IMR-90 (cell line): Measurements from ENCODE around the gene KLK5. TPM values are rescaled to one million over a fixed set of nuclear protein-coding genes. Genes with fewer than 3 reads are reported as not detected.

Experiments used
- ATAC-seq: fragments of 200-7000 bp; cut with Tn5 transposase; 2 replicates; pipeline ENCODE4 v1.9.1; 2020; ENCODE audit warnings: low read depth, mild to moderate bottlenecking, moderate library complexity
- BruUV-seq: library from RNA; stranded (reverse); fragments of 400-500 nt; replicated peaks from 2 replicates; lab custom pipeline; 2021; lab: Mats Ljungman, UMichigan
- CTCF ChIA-PET: fragments of 300-600 bp; formaldehyde crosslinking; extraction: SDS; loops from one replicate; lab custom pipeline; 2021; ENCODE audit warnings: antibody characterized with exemption; lab: Yijun Ruan, JAX
- POLR2A ChIA-PET: fragments of 300-600 bp; sonication (Branson Sonifier 250); formaldehyde crosslinking; loops from one replicate; lab custom pipeline; 2022; ENCODE audit warnings: antibody characterized with exemption; ENCODE audit not compliant: unreplicated experiment; lab: Charles Lee
- DNase-seq: peaks from one replicate; pipeline ENCODE4 v3.0.0; 2013
- H2AFZ ChIP-seq: replicated peaks from 2 replicates; pipeline ENCODE3; 2013; ENCODE audit warnings: low read length, mild to moderate bottlenecking; ENCODE audit not compliant: poor library complexity
- H2AK5ac ChIP-seq: 2 replicates; pipeline ENCODE4 v1.6.1; 2013; ENCODE audit warnings: low read depth, low read length, inconsistent platforms
- H2AK9ac ChIP-seq: replicated peaks from 2 replicates; pipeline ENCODE3; 2013; ENCODE audit warnings: mild to moderate bottlenecking, low read depth, low read length, moderate library complexity; ENCODE audit not compliant: poor library complexity
- H2BK120ac ChIP-seq: 2 replicates; pipeline ENCODE4 v1.6.1; 2013; ENCODE audit warnings: low read depth, low read length, inconsistent platforms
- H2BK15ac ChIP-seq: 3 replicates; pipeline ENCODE4 v1.6.1; 2013; ENCODE audit warnings: low read depth, low read length, inconsistent platforms
- H2BK20ac ChIP-seq: 2 replicates; pipeline ENCODE4 v1.6.1; 2013; ENCODE audit warnings: low read depth, mild to moderate bottlenecking, inconsistent platforms, low read length, moderate library complexity
- H2BK5ac ChIP-seq: 2 replicates; pipeline ENCODE4 v1.6.1; 2013; ENCODE audit warnings: mild to moderate bottlenecking, low read depth, low read length, inconsistent platforms; ENCODE audit not compliant: poor library complexity, severe bottlenecking
- H3K14ac ChIP-seq: replicated peaks from 2 replicates; pipeline ENCODE4 v1.6.1; 2013; ENCODE audit warnings: low read depth, low read length, inconsistent platforms
- H3K18ac ChIP-seq: 2 replicates; pipeline ENCODE4 v1.6.1; 2013; ENCODE audit warnings: low read depth, low read length, control low read depth
- H3K23ac ChIP-seq: 2 replicates; pipeline ENCODE4 v1.6.1; 2013; ENCODE audit warnings: low read depth, low read length, inconsistent platforms
- H3K27ac ChIP-seq: 2 replicates; pipeline ENCODE4 v1.5.1; 2013; ENCODE audit warnings: mild to moderate bottlenecking, control low read depth, low read length; ENCODE audit not compliant: insufficient read depth
- H3K27me3 ChIP-seq: 2 replicates; pipeline ENCODE4 v1.6.1; 2013; ENCODE audit warnings: low read length; ENCODE audit not compliant: control insufficient read depth, insufficient read depth
- H3K36me3 ChIP-seq: 2 replicates; pipeline ENCODE4 v1.6.1; 2013; ENCODE audit warnings: low read length, mixed read lengths; ENCODE audit not compliant: control insufficient read depth, insufficient read depth
- H3K4ac ChIP-seq: 2 replicates; pipeline ENCODE4 v1.6.1; 2013; ENCODE audit warnings: low read depth, low read length, inconsistent platforms
- H3K4me1 ChIP-seq: 2 replicates; pipeline ENCODE4 v1.6.1; 2013; ENCODE audit warnings: low read length, mixed read lengths; ENCODE audit not compliant: control insufficient read depth, insufficient read depth
- H3K4me2 ChIP-seq: 2 replicates; pipeline ENCODE4 v1.6.1; 2013; ENCODE audit warnings: low read depth, mild to moderate bottlenecking, control low read depth, low read length, moderate library complexity
- H3K4me3 ChIP-seq: 2 replicates; pipeline ENCODE4 v1.5.1; 2013; ENCODE audit warnings: low read depth, mild to moderate bottlenecking, control low read depth, low read length, moderate library complexity; ENCODE audit not compliant: insufficient read depth
- H3K56ac ChIP-seq: 2 replicates; pipeline ENCODE4 v1.6.1; 2013; ENCODE audit warnings: low read length, inconsistent platforms; ENCODE audit not compliant: insufficient read depth; ENCODE audit errors: extremely low read depth
- H3K79me1 ChIP-seq, 2 experiments: 2 replicates each; pipeline ENCODE4 v1.6.1; 2013; ENCODE audit warnings: low read length in 2 of 2, inconsistent platforms in 1 of 2, low read depth in 1 of 2
- H3K9ac ChIP-seq: 2 replicates; pipeline ENCODE4 v1.6.1; 2013; ENCODE audit warnings: low read depth, low read length, control low read depth
- H3K9me1 ChIP-seq: 2 replicates; pipeline ENCODE4 v1.6.1; 2013; ENCODE audit warnings: low read length, inconsistent platforms; ENCODE audit not compliant: insufficient read depth
- H3K9me3 ChIP-seq: 2 replicates; pipeline ENCODE4 v1.6.1; 2013; ENCODE audit warnings: low read length; ENCODE audit not compliant: control insufficient read depth, insufficient read depth
- H4K20me1 ChIP-seq: 2 replicates; pipeline ENCODE4 v1.6.1; 2013; ENCODE audit warnings: low read length, inconsistent platforms; ENCODE audit not compliant: insufficient read depth
- H4K5ac ChIP-seq: 2 replicates; pipeline ENCODE4 v1.6.1; 2013; ENCODE audit warnings: mild to moderate bottlenecking, low read depth, low read length, control low read depth
- H4K8ac ChIP-seq, 2 experiments: 2 replicates each; pipeline ENCODE4 v1.6.1; 2013; ENCODE audit warnings: low read depth in 2 of 2, low read length in 2 of 2, control low read depth in 1 of 2, inconsistent platforms in 1 of 2
- H4K91ac ChIP-seq: 2 replicates; pipeline ENCODE4 v1.6.1; 2013; ENCODE audit warnings: low read depth, low read length, inconsistent platforms; ENCODE audit not compliant: insufficient read depth
- BHLHE40 ChIP-seq: fragments of 150-350 bp; IDR thresholded peaks from 2 replicates; pipeline ENCODE4 v1.6.1; 2016; ENCODE audit warnings: mild to moderate bottlenecking, low read depth, low read length
- CEBPB ChIP-seq: IDR thresholded peaks from 2 replicates; pipeline ENCODE4 v1.6.1; 2012; ENCODE audit warnings: low read depth, low read length, improper control_type of control experiment
- CHD1 ChIP-seq: IDR thresholded peaks from 2 replicates; pipeline ENCODE4 v1.6.1; 2012; ENCODE audit warnings: low read depth, low read length, improper control_type of control experiment
- FOS ChIP-seq: fragments of 150-350 bp; IDR thresholded peaks from 2 replicates; pipeline ENCODE4 v1.6.1; 2016; ENCODE audit warnings: low read depth, low read length
- MAFK ChIP-seq: IDR thresholded peaks from 2 replicates; pipeline ENCODE4 v1.6.1; 2012; ENCODE audit warnings: low read depth, low read length, improper control_type of control experiment
- MAZ ChIP-seq: IDR thresholded peaks from 2 replicates; pipeline ENCODE4 v1.6.1; 2012; ENCODE audit warnings: low read depth, mild to moderate bottlenecking, low read length, improper control_type of control experiment, moderate library complexity, borderline replicate concordance
- MXI1 ChIP-seq: IDR thresholded peaks from 2 replicates; pipeline ENCODE4 v1.6.1; 2012; ENCODE audit warnings: low read depth, mild to moderate bottlenecking, low read length, moderate library complexity, borderline replicate concordance
- NFE2L2 ChIP-seq: fragments of 150-350 bp; IDR thresholded peaks from 2 replicates; pipeline ENCODE4 v1.6.1; 2016; ENCODE audit warnings: low read depth, mild to moderate bottlenecking, low read length
- POLR2A ChIP-seq: IDR thresholded peaks from 2 replicates; pipeline ENCODE4 v1.6.1; 2012; ENCODE audit warnings: mild to moderate bottlenecking, low read depth, low read length
- RAD21 ChIP-seq: IDR thresholded peaks from 2 replicates; pipeline ENCODE4 v1.6.1; 2012; ENCODE audit warnings: low read length, improper control_type of control experiment
- RCOR1 ChIP-seq: IDR thresholded peaks from 2 replicates; pipeline ENCODE4 v1.6.1; 2012; ENCODE audit warnings: mild to moderate bottlenecking, low read length, improper control_type of control experiment; ENCODE audit not compliant: insufficient replicate concordance
- RFX5 ChIP-seq: IDR thresholded peaks from 2 replicates; pipeline ENCODE4 v1.8.0; 2012; ENCODE audit warnings: low read depth, mild to moderate bottlenecking, low read length, moderate library complexity
- SMC3 ChIP-seq: fragments of 150-350 bp; IDR thresholded peaks from 2 replicates; pipeline ENCODE4 v1.6.1; 2016; ENCODE audit warnings: low read depth, mild to moderate bottlenecking, antibody characterized with exemption, low read length, moderate library complexity
- WGBS, 2 experiments: methylation state at CpG; one replicate each; pipeline versions ENCODE4 v1.1.5 to v1.1.7; 2013; ENCODE audit warnings: missing lambda C conversion rate in 2 of 2; ENCODE audit not compliant: insufficient read length in 1 of 2; ENCODE audit errors: extremely low coverage in 2 of 2; 5-methylcytosine and 5-hydroxymethylcytosine counted together
- dilution Hi-C: fragments of 300-500 bp; cut with HindIII; formaldehyde crosslinking; loops from one replicate; pipeline ENCODE4 v1.14.3; 2018; ENCODE audit warnings: low sequenced_read_pairs; ENCODE audit not compliant: unreplicated experiment
- in situ Hi-C: fragments of 300-500 bp; cut with MboI; formaldehyde crosslinking; loops from 3 replicates; pipeline ENCODE4 v1.14.3; 2019; ENCODE audit warnings: low sequenced_read_pairs, inconsistent platforms, mixed read lengths
- intact Hi-C: fragments of 100-400 bp; cut with micrococcal nuclease; formaldehyde crosslinking; loops from 2 replicates; pipeline ENCODE4 v1.10.0; 2022
- polyA plus RNA-seq, 3 experiments: library from polyadenylated mRNA; depleted of rRNA; stranded (reverse); fragments of >200 nt; gene quantifications; 2 replicates each; pipeline ENCODE4 v1.2.3, GENCODE V29; 2012; ENCODE audit warnings: low replicate concordance in 1 of 3
- total RNA-seq: library from RNA; depleted of rRNA; stranded (reverse); fragments of >200 nt; gene quantifications from 2 replicates; pipeline ENCODE4 v1.2.3, GENCODE V29; 2012
- TF ChIP-seq, protein P1 (sequence below): fragments of 150-350 bp; IDR thresholded peaks from 2 replicates; pipeline ENCODE4 v1.6.1; 2016; ENCODE audit warnings: low read depth, mild to moderate bottlenecking, low read length, moderate library complexity, borderline replicate concordance
- TF ChIP-seq, protein P2 (sequence below): conservative IDR thresholded peaks from 2 replicates; pipeline ENCODE4 v1.5.1; 2012; ENCODE audit warnings: mild to moderate bottlenecking, low read depth, low read length, improper control_type of control experiment

KLK5 gene
- total and polyA plus RNA-seq, 2 of the 4 experiments (the other 2 are of a cell fraction), result not detected

GRCh38 chr19:50899569-50899968 is 53.3 kb downstream of the KLK5 start:
- Histone ChIP-seq H3K27ac (no peak overlapping the region), H4K91ac (no peak overlapping the region), H2BK20ac (no peak overlapping the region), H2BK15ac (no peak overlapping the region), H3K9ac (no peak overlapping the region), H3K4me2 (no peak overlapping the region), H2AK5ac (no peak overlapping the region), H3K4me1 (no peaks in the 10 kb centered on the region), H3K79me1 (no peaks in the 10 kb centered on the region), H3K4me3 (no peak overlapping the region), H3K27me3 (no peaks in the 10 kb centered on the region), H2AFZ (no peak overlapping the region), H3K9me3 (no peaks in the 10 kb centered on the region), H2AK9ac (no peak overlapping the region), H3K18ac (no peak overlapping the region), H3K4ac (no peak overlapping the region), H3K23ac (no peak overlapping the region), H2BK120ac (no peak overlapping the region), H4K5ac (no peak overlapping the region), H4K8ac (no peak overlapping the region), H2BK5ac (no peak overlapping the region), H3K14ac (no peak overlapping the region), H4K20me1 (no peaks in the 10 kb centered on the region), H3K36me3 (no peaks in the 10 kb centered on the region), H3K56ac (no peak overlapping the region), H3K9me1 (no peaks in the 10 kb centered on the region)
- POLR2A ChIA-PET, result no interaction called here
- intact Hi-C loops, result no loop called here
- dilution Hi-C loops, result no loop called here
- 80% methylated on average over 1 of the region's 3 CpGs; no CpG with 5 or more reads in 1 of the 2 experiments for WGBS, 2 experiments
- DNase-seq (no peak), ATAC-seq (no peak)
- TF ChIP-seq RCOR1 (no peak), CHD1 (no peak), BHLHE40 (no peak), FOS (no peak), RAD21 (no peak), RFX5 (no peak), MAZ (no peak), SMC3 (no peak), NFE2L2 (no peak), MXI1 (no peak), POLR2A (no peak), MAFK (no peak), CEBPB (no peak)
- TF ChIP-seq, protein P1, sequence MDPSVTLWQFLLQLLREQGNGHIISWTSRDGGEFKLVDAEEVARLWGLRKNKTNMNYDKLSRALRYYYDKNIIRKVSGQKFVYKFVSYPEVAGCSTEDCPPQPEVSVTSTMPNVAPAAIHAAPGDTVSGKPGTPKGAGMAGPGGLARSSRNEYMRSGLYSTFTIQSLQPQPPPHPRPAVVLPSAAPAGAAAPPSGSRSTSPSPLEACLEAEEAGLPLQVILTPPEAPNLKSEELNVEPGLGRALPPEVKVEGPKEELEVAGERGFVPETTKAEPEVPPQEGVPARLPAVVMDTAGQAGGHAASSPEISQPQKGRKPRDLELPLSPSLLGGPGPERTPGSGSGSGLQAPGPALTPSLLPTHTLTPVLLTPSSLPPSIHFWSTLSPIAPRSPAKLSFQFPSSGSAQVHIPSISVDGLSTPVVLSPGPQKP, result no peak
- TF ChIP-seq, protein P2, sequence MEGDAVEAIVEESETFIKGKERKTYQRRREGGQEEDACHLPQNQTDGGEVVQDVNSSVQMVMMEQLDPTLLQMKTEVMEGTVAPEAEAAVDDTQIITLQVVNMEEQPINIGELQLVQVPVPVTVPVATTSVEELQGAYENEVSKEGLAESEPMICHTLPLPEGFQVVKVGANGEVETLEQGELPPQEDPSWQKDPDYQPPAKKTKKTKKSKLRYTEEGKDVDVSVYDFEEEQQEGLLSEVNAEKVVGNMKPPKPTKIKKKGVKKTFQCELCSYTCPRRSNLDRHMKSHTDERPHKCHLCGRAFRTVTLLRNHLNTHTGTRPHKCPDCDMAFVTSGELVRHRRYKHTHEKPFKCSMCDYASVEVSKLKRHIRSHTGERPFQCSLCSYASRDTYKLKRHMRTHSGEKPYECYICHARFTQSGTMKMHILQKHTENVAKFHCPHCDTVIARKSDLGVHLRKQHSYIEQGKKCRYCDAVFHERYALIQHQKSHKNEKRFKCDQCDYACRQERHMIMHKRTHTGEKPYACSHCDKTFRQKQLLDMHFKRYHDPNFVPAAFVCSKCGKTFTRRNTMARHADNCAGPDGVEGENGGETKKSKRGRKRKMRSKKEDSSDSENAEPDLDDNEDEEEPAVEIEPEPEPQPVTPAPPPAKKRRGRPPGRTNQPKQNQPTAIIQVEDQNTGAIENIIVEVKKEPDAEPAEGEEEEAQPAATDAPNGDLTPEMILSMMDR, result no peak
- no TSS peak for BruUV-seq
- CTCF ChIA-PET, result no interaction called here
- in situ Hi-C loops, result no loop called here
